ENCODE data around the gene ALOXE3.

The ALOXE3 gene

GRCh38 chr17:8141741-8142140 lies 23.4 kb upstream of the ALOXE3 start:
- no peak for FAIRE-seq

DNA sequence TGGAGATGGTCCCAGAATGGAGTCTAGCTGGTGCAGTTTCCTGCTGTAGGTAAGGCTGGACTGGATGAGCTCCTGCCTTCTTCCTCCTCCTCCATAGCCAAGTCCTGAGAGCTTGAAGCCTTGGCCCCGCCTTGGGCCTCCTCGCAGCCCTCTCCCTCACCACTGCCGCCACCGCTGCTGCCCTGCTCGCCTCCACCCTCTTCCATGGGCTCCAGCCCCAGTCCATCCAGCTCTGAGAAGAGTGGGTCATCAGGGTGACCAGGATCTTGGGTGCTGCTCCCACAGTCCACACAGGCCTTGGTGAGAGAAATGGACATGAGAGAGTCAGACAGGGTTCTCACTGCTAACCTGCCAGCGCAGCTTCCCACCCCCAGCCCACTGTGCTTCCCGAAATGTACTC lies 22.7 kb upstream of the ALOXE3 start:
- FAIRE-seq: no peak

DNA sequence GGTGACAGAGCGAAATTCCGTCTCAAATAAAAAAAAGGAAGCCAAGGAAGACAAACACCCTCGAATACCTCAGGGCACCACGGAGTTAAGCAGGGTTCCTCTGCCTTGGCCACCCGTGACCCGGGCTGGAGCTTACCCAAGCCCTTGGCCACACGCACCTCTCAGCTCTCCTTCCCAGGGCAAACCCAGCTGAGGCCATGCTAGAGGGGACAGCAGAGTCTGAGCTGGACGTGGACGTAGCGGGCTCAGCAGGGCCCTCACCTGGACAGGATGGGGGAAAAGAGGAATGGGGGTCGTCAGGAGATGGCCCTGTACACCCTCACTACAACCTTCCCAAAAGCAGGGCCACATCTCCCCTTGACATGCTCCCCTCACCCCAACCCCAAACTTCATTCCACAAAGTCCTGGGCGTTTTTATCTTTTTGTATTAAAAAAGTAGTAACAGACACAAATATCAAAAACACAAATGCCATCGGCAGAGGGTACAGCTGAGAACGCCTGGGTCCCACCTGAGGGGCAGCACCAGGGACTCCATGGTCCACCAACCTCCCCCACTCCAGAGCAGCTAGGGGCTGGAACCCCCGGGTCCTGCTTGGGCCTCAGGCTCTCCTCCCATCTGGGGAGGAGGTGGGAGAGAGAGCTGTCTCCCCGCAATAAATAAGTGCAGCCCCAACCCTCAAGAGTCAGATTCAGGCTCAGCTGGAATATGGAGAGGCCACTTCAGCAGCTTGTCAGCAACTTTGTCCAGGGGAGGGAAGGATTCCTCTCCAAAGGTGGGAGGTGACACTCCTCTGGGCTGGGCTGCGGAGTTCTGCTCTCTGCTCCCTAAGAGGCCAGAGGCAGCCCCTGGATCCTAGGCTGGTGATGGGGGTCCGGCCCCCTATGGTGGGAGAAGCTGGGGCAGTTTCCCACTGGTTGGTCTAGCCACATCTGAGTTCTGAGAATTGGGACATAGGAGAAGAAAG lies 22.0 kb upstream of the ALOXE3 start:
- no peak for FAIRE-seq

DNA sequence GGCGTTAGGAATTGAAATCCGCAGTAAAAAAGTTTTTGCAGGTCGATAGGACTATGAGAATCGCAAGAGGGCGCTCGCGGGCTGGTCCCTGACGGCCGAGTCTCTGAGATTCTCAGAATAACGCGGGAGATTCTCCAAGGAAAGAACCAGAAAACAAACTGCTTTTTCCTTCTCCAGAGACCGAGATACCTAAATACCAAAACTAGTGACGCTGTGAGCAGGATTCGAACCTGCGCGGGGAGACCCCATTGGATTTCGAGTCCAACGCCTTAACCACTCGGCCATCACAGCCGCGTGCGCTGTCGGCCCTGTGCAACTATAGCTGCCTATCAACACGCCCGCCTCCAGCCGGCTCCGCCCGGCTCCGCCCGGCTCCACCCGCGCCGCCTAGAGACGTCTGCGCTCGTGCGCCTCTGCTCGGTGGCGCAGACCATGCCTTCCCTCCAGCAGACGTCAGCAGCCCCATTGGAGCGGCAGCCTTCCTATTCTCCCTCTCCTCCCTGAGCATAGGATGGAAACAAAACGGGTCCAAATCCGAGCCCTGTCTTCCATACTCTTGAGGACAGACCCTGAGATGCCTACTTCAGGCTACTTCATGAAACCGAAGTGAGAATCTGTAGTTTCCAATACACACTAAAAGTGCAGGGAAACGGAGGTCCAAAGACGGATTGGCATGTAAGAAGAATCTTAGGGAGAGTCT lies 20.5 kb upstream of the ALOXE3 start:
- peak; percentile 89 for FAIRE-seq

GRCh38 chr17:8138374-8138671 lies 20.0 kb upstream of the ALOXE3 start:
- no peak for FAIRE-seq

DNA sequence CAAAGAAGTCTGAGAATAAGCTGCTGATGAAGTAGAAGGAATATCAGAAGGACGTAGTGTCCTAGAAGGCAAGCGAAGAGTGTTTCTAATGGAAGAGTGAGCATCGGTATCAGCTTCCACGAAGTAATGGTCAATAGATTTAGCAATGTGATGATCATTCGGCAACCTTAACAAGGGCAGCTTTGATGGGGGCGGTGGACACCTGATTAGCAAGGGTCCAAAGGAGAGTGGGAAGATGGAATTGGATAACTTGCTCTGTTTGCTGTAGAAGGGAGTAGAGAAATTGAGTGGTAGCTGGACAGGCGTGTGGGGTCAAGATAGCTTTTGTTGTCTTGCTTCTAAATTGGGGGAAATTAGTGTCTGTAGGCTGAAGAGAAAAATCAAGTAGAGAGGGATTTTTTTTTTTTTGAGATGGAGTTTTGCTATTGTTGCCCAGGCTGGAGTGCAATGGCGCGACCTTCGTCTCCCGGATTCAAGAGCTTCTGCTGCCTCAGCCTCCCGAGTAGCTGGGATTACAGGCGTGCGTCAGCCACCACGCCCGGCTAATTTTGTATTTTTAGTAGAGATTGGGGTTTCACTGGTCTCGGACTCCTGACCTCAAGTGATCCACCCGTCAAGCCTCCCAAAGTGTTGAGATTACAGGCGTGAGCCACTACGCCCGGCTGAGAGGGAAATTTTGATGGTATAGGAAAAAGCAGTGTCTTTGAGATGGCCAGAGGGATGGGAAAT lies 19.5 kb upstream of the ALOXE3 start:
- FAIRE-seq: no peak

DNA sequence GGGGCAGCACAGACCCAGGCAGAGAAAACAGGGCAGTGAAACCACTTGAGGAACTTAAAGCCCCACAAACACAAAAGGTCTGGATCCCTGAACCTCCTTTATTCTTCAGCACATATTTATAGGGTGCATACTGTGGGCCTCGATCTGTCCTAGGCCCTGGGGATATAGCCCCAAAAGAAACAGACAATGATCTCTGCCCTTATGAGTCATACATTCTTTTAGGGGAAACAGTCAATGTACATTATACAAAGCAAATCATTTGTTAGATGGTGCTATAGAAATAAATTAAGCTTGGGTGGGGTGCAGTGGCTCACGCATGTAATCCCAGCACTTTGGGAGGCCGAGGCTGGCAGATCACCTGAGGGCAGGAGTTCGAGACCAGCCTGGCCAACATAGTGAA lies 15.6 kb upstream of the ALOXE3 start:
- FAIRE-seq: no peak

DNA sequence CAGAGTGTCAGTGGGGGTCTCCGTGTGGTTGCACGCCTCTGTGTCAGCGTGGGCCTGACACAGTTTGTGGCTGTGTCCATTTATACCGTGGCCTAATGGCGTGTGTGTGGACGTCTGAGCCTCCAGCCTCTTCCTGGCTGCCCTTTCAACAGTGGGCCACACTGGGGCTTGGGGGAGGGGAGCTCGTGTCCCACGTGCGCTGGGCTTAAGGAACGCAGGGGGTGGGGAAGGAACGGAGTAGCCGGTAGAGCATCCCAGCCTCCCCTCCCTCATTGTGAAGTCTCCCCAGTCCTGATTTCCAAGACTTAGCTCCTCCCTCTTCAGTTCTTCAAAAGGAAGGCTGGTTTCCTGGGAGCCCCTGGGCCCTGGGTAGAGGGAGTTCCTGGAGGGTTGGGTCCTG lies 15.1 kb upstream of the ALOXE3 start:
- no peak for FAIRE-seq

DNA sequence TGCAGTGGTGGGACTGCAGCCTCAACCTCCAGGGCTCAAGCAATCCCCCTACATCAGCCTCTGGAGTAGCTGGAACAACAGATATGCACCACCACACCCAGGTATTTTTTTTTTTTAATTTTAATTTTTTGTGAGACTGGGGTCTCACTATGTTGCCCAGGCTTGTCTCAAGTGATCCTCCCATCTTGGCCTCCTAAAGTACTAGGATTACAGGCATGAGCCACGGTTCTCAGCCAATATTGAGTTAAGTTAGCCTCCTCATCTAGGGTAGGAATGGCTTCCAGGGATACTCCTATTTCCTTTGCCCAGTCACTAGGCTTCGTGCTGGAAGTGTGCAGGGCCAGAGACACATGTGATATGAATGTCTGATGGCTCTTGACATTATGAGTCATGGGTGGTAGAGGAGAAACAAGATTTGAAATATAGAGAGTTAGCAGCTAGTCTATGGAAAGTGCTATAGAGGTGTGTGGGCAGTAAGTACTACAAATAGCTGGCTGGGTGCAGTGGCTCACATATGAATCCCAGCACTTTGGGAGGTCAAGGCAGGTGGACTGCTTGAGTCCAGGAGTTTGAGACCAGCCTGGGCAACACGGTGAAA lies 13.6 kb upstream of the ALOXE3 start:
- no peak for FAIRE-seq

DNA sequence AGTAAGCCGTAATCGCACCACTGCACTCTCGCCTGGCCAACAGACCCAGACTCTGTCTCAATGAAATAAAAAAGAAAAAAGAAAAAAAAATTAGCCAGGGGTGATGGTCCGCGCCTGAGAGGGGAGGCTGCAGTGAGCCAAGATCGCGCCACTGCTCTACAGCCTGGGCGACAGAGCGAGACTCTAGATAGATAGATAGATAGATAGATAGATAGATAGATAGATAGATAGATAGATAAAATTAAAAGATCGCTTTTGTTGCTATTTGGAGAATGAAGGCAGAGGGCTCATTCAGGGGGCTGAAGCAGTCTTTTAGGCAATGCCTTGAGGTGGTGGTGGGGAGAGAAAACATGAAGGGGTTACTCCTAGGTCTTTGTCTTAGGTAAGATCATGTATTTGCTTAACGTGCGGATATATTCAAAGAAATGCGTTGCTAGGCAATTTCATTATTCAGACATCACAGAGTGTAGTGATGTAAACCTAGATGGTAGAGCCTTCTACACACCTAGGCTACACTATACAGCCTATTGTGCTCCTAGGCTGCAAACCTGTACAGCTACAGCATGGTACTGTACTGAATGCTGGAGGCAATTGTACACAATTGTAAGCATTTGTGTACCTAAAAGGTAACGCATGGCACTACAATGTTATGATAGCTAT lies 9.9 kb upstream of the ALOXE3 start:
- no peak for FAIRE-seq

DNA sequence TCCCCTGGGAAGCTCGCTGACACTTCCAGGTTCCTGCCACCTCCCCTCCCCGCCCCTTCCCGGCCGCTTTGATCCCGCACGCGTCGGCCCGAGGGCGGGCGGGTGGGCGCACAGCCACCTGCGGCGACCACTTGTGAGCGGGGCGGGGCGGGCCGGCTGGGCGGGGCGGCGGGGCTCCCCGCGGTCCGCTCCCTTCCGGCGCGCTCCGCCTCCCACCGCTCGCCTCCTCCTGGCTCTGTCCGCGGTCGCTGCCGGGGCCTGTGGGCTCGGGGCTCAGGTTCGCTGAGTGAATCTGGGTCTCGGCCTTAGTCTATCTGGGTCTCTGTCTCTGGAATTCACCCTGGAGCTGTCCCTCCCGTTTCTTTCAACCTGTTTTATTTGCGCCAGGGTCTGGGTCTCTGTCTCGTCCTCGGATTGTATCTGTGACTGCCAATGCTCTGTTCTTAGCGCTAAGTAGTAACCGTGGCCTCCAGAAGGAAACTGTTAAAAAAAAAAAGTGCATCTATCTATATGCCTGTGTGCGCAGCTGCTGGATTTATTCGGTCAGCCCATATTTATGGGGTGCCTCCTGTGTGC lies 8.3 kb upstream of the ALOXE3 start:
- no peak for FAIRE-seq

- no peak for FAIRE-seq
Observed at GRCh38 chr17:8125947-8126490, 7.7 kb upstream of the ALOXE3 start.

GRCh38 chr17:8125154-8125946 lies 7.0 kb upstream of the ALOXE3 start:
- FAIRE-seq: no peak

DNA sequence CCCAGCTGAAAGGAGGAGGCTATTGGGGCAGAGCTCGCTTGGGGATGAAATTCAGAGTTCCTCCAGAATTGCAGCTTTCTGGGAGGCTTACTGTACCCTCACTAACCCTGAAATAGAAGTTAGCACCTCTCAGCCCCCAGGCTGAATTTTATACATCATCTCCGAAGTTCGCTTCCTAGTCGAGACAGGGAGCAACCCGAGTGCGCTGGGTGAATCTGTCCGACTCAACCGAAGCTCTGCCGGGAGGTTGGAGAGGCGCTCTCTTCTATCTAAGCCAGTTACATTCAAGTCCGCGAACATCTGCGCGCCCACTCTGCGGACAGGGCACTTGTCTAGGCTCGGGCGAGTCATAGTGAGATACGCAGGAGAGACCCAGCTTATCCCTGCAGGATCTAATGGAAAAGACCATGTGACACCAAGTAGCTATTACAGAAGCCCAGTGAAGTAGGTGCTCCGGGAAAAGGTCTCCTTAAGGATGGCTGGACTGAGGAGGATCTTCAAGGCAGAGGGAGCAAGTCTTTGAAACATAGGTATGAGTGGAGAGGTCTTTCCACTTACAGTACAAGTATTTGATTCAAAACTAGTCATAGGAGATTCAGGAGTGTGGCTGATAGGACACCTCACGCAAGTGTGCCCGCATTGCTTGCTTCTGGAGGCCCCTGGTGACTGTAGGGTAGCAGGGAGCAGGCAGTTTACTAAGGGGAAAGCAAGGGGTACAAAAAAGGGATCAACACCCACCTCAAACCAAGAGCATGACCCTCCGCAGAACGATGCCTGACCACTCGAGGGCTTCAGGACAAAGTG lies 6.2 kb upstream of the ALOXE3 start:
- no peak for FAIRE-seq

GRCh38 chr17:8123695-8124349 lies 5.5 kb upstream of the ALOXE3 start, which contains the start of gene HES7:
Gene HES7, minus strand, starts transcription at chr17:8124106. Its CDS starts 22 bp downstream, at chr17:8124084.
- no peak for FAIRE-seq

DNA sequence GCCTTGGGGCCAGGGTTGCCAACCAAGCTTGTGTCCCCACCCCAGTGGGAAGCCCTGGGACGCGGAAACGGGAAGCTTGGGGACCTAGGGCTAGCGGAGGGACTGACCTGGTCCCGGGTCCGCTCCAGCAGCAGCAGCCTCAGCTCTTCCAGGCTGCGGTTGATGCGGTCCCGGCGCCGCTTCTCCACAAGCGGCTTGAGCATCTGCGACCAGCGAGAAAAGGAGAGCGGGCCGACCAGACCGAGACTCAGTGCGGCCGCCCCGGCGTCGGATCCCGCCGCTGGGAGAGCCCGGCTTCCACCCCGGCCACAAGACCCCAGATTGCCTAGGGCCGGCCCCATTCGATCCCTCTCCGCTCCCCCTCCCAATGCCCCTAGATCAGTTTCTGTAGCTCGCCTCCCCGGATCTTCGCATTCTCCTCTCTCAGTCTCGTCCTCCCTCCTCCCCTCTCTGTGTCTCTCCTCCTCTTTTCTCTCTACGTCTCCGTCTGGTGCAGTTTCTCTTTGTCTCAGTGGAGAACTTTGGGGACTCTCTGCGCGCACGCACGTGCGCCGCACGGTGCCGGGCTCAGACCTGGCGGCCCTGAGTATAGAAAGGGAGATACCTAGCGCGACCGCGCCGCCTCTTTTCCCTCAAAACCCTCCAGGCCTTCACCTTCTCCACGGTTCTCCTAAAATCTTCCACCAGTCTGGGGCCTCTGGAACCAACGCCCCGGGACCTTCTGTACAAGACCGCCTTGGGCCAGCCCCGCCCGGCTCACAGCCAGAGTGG lies 4.8 kb upstream of the ALOXE3 start:
- FAIRE-seq: no peak

DNA sequence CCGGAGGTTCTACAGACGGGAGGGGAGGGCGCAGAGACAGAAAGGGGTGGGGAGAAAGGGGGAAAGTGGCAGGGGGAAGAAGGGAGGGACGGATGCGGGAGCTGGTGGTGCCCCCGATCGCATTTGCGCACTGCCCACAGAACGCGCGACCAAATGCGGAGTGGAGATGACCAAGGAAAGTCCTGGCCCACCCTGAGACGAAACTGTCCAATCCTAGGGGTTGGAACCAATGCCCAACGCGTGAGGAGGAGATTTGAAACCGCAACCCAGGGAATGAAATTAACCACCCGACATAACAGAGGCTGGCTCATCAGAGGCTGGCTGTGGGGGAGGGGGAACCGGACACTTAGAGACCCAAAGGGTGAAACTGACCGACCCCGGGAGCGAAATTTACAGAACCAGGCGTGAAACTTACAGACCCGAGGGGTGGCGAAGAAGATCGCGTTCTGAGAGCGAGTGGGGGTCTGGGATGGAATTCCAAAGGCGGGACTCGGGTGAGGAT lies 4.2 kb upstream of the ALOXE3 start:
- FAIRE-seq: no peak

GRCh38 chr17:8121681-8122421 lies 3.5 kb upstream of the ALOXE3 start:
- no peak for FAIRE-seq

All from islet of Langerhans (tissue), 1 donor.